ENCODE measurements around the gene KLHL24.
"Not testable (repeated sequence)": the region's sequence is repeated elsewhere in the genome, so short reads cannot be mapped to it uniquely, and the experiment has no call there.

- not testable (repeated sequence) for TF ChIP-seq POLR2AphosphoS5 (IDR thresholded peaks at IDR 0.05); POLR2A (IDR thresholded peaks at IDR 0.05); CTCF (IDR thresholded peaks at IDR 0.05); EP300 (IDR thresholded peaks at IDR 0.05; ENCODE audit: low read depth)
Observed at GRCh38 chr3:183622473-183622872, 12.9 kb upstream of the KLHL24 start.
